GM18519 (cell line): ENCODE results near the gene TBC1D1.

Experiments used
- ATAC-seq: cut with Tn5 transposase; IDR thresholded peaks from one replicate; pipeline ENCODE4 v1.9.1; 2021; ENCODE audit warnings: mild to moderate bottlenecking, moderate library complexity; ENCODE audit not compliant: unreplicated experiment, low FRiP score

The TBC1D1 gene

DNA sequence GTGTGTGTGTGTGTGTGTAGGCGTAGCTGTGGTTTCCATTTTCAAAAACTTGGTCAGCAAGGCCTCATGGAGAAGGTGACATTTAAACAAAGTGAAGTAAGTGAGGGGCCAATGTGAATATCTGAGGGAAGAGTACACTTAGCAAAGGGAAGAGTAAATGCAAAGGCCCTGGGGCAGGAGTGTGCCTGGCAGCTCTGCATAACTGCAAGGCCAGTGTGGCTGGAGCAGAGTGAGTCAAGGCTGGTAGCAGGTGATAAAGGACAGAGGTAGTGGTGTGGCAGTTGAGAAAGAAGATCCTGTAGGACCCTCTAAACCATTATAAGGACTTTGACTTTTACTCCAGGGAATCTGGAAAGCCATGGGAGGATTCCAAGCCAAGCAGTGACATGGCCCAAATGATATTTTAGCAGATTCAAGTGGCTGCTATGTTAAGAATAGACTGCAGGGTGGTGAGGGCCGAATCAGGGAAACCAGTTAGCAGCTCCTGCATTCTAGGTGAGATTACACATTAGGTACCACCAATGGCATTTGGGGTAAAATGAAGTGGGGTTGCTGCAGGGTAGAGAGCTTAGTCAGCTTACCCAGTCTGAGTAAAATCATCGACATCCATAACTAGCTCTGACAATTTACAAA is 5.9 kb upstream of the TBC1D1 start:
- ATAC-seq: no peak

DNA sequence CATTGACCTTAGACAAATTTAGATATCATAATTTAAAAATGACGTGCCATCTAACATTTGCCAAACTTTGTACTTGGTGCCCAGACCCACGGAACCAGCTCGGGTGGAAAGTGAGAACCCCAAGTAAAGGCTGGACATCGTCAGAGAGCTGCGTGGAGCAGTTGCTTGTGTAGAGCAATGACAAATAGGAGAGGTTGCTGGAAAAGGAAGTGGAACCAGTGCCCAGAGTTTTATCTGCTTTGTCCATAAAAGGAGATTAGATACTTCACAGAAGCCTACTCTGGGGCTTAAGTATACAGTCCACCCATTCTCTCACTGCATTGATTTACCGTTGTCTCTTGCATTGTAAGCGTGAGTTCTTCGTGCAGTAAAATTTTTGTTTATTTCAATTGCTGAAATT is 5.4 kb upstream of the TBC1D1 start:
- no peak for ATAC-seq

DNA sequence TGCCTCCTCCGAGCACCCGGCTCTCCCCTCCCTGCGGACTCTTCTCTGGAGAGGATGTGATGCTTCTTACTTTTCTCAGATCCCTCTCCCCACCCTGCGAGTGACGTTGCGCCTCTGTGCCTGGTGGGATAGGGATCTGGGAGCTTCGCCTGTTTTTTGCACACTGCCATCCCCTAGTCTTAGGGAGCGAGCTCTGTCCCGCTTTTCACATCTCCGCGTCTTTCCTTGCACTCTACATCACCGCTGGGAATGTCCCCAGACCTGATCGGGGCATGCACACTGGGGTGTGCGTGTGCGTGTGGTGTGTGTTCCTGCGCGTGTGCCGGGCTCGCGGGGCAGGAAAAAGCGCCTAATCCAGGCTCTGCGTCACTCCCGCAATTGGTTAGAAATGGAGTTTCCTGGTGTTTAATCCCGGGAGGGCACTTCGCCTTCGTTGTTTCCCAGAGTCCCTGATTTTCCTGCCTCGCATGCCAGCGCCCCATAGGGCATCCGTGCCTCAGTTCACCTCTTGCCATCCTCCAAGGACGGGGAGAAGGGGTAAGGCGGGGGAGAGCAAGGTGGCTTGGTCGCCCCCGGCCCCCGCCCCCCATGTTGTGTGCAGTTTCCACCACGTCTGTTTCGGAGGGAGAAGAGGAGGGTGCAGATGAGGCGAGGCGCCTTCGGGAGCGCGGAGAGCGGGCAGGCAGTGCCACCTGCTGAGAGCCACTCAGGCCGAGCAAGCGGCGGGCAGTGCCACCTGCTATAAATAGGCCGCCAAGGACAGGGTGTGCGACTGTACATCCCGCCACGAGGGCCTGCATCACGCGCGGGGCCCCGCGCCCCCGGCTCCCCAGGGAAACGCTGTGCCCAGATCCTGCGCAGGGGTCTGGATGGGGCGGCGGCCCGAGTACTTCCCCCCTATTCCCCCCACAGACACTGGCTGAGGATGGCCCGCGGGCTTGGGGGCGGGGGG is 759 bp upstream of the TBC1D1 start:
- ATAC-seq: no peak

DNA sequence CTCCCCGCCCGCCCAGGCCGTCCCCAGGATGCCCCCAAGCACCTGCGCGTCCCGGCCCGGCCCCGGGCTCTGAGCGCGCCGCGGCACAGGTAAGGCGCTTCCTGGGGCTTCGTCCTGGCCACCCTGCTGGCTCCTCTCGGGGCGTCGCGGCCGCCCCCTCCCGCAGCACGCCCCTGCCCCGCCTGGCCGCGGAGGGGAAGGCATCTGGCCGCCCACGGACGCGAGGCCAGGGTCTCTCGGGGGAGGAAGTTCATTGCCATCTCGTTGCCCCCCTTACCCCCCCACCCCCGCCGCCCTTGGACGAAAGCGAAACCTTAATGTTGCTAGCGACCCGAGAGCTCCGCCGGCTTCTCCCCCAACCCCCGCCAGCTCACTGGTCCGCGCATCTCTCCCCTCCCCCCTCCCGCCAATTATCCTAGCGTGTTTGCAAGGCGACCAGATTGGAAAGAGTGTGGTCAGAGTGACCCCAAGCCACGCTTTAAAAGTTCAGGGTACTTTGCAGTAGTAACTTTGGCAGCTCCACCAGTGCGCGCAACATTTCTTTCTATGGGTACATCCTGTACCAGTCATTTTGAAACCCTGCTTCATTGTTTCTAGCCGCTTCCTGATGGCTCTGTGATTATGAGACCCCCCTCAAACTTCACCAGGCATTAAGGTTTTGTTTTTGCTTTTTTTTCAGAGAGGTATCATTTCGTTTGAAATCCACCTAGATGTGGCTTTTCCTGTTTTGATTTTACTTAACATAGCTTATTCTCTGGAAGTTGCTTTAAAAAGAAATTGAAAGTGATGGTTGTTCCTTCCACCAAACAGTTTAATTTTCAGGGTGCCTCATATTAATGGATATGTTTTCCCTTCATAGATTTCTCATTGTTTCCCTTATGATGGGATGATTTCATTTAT is 626 bp downstream of the TBC1D1 start:
- ATAC-seq: peak; percentile 58

DNA sequence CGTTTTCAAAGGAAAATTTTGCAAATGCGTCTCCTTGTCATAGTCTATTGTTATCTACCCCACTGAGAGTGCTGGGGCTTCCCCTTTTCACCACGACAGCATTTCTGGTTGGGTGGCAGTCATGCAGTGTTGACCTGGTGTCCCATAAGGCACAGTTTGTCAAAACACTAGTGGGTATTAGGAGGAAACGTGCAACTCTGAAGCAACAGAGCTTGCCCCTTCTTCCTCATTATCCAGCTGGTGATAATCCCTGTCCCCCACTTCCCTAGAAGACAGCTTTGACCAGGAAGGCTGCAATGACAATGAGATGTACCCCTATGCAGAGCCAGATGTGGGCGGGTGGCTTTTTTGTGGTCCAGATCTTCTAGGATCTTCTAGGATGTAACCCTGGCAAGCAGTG is 1.8 kb downstream of the TBC1D1 start:
- peak; percentile 30 for ATAC-seq

DNA sequence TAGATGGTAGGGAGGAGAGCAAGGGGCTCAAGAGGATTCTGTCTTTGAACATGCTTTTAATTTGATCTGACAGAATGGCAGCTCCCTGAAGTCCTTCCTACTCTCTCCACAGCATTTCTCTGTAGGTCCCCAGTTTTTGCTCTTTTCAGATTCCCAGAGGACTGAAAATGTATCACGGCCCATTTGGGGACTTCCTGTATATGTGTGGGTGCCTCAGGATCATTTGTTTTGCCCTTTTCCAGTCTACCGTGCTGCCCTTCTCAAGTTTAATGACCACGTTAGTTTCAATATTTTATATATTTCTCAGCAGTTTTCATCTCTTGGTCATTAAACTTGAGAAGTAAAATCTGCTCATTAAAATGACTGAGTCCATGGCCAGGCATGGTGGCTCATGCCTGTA is 2.3 kb downstream of the TBC1D1 start:
- no peak for ATAC-seq

DNA sequence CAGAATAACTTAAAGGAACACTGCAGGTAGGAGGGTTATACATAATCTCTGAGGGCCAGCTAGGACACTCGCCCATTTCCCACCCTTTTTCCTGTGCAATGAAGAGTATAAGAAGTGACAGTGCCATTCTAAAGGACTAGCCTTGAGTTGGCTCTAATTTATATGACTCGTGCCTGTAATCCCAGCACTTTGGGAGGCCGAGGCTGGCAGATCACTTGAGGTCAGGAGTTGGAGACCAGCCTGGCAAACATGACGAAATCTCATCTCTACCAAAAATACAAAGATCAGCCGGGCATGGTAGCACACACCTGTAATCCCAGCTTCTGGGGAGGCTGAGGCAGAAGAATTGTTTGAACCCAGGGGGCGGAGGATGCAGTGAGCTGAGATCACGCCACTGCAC is 4.4 kb downstream of the TBC1D1 start:
- no peak for ATAC-seq

DNA sequence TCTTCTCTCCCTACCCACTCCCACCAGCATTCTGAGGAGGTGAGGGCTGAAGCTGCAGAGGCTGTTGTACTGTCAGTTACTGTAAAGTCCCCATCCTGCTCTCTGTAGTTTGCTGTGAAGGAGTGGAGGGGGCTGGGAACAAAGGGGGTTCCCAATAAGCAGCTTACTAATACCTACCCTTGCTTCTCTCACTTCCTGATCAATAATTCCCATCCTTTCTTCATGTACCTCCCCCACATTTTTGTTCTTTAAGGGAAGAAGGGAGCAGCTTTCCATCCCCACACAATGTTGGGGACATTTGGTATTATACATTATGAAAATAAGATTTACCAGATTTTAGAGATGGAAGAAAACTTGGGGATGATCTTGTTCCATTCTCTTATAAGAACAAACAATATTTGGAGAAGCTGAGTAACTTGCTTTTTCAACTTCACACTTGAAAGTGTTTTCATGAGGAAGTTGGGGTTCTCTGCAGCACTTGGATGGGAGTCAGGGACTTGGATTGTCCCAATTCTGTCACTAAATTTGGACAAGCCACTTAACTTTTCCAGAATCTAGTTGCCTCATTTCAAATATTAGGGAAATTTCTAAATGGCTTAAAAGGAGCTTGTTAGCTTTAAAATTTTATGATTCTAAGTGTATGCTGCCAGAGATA is 5.4 kb downstream of the TBC1D1 start:
- ATAC-seq: no peak

DNA sequence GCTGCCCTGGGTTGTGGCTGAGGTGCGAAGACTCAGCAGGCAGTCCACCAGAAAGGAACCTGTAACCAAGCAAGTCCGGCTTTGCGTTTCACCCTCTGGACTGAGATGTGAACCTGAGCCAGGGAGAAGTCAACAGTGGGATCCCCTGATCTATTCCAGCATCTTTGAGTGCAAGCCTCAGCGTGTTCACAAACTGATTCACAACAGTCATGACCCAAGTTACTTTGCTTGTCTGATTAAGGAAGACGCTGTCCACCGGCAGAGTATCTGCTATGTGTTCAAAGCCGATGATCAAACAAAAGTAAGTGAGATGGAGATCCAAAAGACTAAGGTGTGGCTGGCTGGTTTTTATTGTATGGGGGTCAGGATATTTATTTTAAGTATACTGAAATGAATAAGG is 11.3 kb downstream of the TBC1D1 start:
- no peak for ATAC-seq

DNA sequence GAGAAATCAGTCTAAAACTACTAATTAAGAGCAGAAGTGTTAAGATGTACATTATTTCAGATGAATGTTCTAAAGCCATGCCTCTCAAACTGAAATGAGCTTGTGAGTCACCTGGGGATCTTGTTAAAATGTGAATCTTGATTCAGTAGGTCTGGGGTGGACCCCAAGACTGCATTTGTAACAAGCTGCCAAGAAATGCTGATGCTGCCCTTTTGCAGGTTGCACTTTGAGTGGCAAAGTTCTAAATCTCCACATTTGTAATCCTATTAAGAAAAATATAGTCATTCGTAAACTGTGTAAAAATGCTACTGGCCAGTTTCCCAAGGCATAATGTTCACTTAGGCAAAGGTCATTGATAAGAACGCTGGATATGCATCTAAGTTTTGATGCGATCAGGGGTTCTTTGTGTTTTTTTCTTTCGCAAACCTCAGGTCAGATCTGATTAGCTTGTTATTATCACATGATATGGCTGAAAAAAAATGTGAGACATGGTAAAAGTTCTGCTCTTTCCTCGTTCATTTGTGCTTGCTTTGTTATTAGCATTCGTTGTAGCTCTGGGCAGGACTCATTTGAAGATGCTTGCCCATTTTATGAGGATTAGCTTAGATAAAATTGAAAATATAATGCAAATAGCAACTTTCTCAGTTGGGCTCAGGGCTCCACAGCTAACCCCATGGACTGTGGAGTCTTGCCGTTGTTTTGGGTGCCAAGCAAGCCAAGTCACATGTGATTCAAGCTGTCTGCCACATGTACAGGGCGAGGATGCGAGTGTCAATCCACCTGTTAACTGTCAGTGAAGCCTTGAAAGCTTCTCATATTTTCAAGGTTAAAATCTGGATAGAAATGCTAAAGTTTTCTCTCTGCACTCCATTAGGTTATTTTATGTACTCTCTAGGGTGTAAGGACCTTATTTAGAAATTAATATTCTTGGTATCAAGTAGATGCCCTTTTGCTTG is 12.1 kb downstream of the TBC1D1 start:
- no peak for ATAC-seq

DNA sequence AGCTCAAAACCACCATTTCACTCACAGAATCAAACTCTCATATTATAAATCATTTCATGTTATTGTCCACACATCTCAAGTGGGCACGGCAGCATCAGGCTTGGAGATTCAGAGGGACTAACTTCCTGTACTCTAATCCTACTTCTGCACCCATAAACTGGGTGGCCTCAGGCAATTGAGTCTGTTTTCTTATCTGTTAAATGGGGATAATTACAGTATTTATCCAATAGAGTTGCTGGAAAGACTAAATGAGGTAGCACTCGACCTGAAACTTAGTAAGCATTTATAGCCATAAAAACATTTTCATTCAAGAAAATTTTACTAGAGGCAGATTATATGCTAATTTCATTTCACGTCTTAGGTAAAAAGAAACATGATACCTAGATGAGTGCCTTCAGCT is 13.0 kb downstream of the TBC1D1 start:
- ATAC-seq: no peak

DNA sequence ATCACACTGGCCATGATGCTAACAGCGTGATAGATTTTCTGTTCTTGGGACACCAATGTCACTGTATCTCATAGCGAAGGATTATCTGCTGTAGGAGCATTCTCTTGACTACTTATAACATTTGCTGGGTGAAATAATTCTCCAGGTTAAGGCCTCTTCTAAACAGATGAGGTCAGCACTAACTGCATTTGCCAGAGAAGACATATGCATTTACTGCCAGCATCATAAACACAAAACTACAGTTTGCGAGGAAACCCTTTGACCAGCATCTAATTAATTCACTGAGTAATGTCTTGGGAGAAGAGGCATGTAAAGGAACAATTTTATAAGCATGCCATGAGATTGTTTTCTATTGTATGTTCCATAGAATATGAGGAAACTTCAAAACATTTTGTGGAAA is 13.9 kb downstream of the TBC1D1 start:
- no peak for ATAC-seq

DNA sequence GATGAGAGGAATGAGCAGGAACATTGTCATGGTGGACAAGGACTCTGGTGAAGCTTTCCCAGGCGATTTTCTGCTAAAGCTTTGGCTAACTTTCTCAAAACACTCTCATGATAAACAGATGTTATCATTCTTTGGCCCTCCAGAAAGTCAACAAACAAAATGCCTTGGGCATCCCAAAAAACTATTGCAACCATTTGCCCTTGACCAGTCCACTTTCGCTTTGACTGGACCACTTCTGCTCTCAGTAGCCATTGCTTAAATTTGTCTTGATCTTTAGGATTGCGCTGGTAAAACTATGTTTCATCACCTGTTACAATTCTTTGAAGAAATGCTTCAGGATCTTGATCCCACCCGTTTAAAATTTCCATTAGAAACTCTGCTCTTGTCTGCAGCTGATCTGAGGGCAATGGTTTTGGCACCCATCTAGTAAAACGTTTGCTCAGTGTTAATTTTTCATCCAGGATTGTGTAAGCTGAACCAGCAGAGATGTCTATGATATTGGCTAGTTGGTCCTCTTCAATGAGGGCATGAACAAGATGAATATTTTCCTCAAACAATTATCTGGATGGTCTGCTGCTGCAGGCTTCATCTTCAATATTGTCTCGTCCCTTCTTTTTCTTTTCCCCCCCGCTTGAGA is 14.8 kb downstream of the TBC1D1 start:
- ATAC-seq: no peak

DNA sequence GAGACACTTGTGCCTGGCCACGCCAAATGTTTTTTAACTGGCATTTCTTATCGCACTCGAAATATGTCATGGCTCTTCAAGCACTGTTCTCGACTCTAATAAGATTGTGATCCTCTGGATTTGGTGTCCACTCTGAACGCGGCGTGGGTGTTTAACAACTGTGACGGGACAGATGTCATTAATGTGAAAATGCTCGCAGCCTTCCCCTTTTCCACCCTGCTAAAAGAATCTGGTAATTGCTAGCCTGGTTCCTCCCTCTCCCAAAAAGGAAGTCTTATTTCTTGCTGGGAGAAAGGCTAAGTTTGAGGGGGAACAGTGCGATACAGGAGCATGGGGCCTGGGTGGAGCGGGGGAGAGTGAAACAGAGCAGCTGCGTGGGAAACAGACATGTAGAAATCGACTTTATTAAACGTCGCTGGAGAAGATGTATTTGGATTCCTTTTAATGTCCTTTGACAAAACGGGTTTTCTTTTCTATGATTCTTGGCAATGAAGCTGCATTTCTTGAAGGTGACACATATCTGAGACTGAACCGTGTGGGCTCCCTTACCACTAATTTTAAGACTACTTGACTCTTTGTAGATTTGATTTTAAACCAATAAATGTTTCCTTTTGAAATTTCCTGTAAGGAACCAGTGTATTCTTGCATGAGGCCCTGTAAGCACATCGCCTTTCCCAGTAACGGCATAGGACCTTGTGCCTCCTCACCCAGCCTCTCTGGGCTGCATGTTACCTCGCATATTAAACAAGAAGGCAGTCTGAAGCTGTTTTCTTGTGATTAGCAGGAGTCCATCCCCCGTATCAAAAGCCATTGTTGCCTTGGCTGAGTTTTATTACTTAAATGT is 17.8 kb downstream of the TBC1D1 start:
- no peak for ATAC-seq

DNA sequence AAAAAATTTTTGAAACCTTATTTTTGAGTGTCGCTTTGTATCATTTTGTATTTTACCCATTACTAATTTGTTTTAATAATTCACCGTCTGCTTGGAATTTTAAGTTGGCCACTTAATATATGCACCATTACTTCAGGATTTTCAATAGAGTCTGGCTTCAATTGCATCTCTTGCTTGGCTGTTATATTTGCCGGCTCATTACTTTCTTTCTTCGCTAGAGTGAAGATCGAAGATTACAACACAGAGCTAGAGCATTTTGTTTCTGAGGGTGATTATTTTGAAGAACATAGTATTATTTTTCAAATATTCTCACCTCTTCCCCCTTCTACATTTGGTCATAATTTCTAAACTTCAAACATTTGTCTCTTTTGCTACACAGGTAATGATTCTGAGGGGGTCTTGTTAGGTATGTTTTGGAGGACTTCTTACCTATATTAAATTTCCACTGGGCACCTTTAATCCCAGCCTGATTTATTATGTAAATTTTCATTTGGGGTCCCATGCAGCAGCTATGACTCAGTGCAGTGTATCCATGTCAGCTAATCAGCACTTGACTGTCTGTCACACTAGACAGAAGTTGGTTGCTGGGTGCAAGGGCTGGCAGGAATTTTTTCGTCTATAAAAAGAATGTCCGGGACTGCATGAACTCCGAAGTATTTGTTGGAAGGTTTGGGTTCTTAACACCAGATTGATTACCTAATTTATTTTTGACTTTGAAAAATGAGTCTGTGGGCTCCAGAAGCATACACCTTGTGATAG is 18.6 kb downstream of the TBC1D1 start:
- ATAC-seq: no peak

DNA sequence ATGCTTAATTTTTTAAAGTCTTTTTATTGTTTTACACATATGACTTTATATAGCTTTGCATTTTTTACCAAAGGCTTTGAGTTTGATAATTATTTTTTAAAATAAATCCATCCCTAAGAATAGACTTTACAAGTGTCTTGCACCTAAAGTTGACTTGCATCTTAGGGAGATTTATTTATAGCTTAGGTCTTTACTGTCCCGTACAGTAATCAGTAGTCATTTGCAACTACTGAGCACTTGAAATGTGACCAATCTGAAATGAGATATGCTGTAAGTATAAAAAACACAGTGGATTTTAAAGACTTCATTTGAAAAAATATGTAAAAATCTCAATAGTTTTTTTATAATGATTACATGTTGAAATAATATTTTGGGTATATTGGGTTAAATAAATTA is 19.2 kb downstream of the TBC1D1 start:
- no peak for ATAC-seq

DNA sequence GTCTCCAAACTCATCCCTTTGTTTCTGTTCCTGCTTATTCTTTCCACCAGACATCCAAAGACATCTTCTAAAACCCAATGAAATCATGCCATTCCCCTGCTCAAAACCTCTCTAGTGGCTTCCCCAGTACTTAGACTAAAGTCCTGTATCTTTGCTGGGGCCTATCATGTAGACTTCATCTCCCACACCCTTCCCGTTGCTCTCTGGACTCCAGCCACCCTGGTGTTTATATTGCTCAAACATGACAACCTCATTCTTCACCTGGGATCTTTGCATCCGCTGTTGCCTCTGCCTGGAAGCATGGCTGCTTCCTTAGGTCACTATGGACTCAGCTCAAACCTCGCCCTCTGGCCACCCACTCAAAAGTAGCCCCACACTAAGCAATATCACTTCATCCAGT is 23.7 kb downstream of the TBC1D1 start:
- ATAC-seq: no peak
